ENCODE measurements around the gene MAFG.

The MAFG gene

GRCh38 chr17:81939881-81940385 lies 12.4 kb upstream of the MAFG start:
- no peak for DNase-seq (ENCODE audit: low read depth in 2 of 2)

GRCh38 chr17:81939218-81939617 lies 11.7 kb upstream of the MAFG start:
- no peak for DNase-seq (ENCODE audit: low read depth in 2 of 2)

GRCh38 chr17:81935709-81936084 lies 8.2 kb upstream of the MAFG start:
- DNase-seq (ENCODE audit: low read depth in 2 of 2), result no peak

- no peak for DNase-seq (ENCODE audit: low read depth in 2 of 2)
These were observed 7.5 kb upstream of the MAFG start for GRCh38 chr17:81934850-81935708.

- DNase-seq (ENCODE audit: low read depth in 2 of 2), result no peak
These were observed 6.7 kb upstream of the MAFG start for GRCh38 chr17:81934098-81934757.

GRCh38 chr17:81933178-81933699 lies 5.7 kb upstream of the MAFG start:
- DNase-seq (ENCODE audit: low read depth in 2 of 2), result no peak

DNA sequence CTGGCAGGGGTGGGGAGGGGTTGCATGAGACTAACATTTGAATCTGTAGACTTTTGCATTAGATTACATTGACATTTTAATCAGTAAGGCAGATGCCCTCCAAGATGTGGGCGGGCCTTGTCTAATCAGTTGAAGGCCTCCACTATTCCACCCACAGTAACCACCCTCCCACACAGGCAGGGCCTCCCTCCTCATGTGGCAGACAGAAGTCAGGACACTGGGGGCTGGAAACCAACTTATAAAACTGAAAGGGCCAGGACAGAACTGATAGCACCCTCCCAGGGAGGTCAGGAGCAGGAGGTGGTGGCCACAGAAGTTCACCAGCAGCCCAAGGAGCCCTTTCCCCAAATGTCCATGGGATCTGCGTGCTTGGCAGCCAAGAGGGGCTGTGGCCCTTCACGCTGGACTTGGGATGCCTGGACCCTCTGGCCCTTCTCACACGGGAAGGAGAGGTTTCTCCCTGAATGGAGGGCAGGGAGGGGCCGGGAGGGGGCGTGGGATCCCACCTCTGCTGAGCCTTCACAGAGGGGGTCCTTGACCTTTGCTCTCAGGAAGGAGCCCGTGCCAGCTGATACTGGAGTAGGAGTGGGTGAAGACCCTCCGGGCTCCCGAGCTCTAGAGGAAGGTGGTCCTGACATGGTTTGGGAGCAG lies 4.9 kb upstream of the MAFG start:
- DNase-seq (ENCODE audit: low read depth in 2 of 2), result no peak

DNA sequence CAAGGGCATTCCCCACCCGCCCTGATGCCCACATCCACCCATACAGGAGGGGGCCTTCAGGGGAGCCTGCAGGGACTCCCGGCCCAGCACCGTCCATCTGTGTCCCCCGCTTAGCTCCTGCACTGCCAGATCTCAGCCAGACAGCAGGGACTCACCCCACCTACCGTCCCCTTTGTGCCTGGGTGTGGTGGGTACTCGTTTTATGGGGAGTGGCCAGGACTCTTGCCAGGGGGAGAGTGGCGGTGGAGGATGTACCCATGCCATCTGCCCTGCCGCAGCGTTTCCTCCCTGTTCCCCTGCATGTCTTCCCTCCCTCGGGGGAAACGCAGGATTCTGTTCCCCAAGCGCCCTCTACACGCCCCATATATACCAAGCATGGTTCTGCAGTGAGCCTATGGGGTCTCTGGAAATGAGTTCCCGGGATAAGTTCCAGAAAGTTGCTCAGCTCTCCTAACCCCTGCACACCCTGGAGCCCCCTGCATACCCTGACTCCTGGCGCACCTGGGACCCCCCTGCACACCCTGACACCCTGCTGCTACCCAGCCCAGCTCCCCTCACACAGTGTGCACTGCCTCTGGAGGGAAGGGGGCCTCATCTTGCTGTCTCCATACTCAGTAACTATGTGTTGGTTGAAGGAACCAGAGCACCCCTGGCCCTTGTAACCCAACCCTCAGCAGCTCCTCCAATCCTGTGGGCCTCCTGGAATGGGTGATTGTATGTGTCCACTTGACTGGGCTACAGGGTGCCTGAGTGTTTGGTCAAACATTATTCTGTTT lies 4.2 kb upstream of the MAFG start:
- DNase-seq (ENCODE audit: low read depth in 2 of 2), result no peak

- no peak for DNase-seq (ENCODE audit: low read depth in 2 of 2)
These were observed 3.6 kb upstream of the MAFG start for GRCh38 chr17:81931189-81931556.

DNA sequence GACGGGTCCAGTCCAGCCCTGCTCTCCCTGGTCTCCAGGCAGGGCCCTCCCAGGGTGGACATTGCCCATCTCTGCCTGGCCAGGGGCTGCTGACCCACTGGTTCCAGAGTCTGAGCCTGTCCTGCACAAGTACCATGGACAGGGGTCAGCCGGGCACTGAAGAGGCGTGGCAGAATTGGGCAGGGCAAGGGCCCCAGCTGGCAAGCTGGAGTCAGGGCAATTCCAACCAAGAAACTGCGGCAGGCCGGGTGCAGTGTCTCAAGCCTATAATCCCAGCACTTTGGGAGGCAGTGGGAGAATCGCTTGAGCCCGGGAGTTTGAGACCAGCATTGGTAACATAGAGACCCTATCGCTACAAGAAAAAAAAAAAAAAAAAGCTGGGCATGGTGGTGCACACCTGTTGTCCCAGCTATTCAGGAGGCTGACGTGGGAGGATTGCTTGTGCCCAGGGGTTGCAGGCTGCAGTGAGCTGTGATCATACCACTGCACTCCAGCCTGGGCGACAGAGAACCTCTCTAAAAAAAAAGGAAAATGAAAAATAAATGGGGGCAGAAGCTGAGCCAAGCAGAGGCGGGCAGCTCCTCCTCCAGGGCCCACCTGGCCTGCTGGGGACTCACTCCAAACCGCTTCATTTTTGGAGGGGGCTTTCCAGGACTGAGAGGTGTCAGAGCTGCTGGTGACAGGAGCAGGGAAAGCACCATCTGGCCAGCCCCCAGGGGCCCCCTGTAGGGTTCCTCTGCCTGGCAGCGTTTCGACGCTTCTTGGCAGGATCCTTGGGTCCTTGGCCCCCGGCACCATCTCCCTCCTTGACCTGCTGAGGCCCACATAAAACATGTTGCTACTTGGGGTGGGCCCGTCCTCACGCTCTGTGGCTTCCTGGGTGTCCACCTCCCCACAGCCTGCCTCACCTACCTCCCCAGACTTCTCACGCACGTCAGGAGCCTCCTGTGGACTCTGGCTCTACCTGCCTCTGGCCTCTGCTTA lies 2.9 kb upstream of the MAFG start:
- DNase-seq (ENCODE audit: low read depth in 2 of 2), result no peak

- no peak for DNase-seq (ENCODE audit: low read depth in 2 of 2)
These were observed 2.0 kb upstream of the MAFG start for GRCh38 chr17:81929253-81930141.

DNA sequence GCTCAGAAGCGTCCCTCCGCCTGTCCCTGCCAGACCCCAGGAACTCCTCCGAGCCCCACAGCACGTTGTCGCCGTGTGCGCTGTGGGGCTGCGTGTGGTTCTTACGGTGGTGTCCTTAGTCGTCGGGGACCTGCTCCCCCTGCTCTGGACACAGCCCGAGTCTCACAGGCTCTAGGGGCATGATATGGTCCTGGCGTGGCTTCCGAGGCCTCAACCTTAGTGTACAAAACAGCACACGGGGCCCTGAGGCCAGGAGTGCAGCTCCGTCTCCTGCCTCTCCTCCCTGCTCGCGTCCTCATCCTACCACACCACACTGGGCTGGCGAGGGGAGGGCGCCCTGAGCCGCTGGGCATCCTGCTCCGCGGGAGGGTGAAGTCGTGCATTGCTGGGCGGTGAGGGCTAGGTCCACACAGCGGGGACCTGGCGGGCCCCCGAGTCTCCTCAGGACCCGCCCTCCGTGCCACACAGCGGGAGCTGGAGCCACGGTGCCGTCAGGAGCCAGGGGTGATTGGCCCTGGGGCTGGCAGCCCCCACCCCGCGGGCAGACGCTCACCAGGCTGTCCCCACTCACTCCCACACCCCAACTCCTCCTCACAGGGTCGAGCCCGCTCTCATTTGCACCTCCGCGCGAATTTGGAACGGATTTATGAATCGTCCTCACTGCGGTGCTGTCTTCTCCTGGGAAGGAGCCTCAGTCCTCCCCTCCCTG lies 1.2 kb upstream of the MAFG start:
- no peak for DNase-seq (ENCODE audit: low read depth in 2 of 2)

DNA sequence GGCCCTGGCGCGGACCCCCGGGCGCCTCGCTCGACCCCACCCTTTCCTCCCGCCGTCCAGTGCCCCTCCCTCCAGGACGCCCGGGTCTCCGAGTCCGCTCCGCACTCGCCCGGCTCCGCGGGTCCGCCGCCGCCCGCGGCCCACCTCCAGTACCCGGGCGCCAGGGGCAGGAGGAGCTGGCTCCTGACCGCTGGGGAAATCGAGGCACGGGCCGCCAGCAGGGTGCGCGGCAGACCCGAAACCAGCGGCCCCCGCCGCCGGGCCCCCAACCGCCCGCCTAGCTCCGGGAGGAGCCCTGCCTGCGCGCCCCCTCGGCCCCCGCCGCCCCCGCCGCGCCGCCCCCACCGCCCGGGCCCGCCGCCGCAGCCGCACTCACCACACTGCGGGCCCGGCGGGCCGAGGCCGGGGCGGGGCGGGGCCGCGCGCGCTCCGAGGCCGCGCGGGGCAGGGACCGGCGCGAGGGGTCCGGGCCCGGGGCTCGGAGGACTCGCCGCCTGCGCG lies 333 bp downstream of the MAFG start:
- no peak for DNase-seq (ENCODE audit: low read depth in 2 of 2)

- peak in 1 of 2 donors; percentile 47 for DNase-seq (ENCODE audit: low read depth in 2 of 2)
These were observed 934 bp downstream of the MAFG start for GRCh38 chr17:81926451-81927151.

DNA sequence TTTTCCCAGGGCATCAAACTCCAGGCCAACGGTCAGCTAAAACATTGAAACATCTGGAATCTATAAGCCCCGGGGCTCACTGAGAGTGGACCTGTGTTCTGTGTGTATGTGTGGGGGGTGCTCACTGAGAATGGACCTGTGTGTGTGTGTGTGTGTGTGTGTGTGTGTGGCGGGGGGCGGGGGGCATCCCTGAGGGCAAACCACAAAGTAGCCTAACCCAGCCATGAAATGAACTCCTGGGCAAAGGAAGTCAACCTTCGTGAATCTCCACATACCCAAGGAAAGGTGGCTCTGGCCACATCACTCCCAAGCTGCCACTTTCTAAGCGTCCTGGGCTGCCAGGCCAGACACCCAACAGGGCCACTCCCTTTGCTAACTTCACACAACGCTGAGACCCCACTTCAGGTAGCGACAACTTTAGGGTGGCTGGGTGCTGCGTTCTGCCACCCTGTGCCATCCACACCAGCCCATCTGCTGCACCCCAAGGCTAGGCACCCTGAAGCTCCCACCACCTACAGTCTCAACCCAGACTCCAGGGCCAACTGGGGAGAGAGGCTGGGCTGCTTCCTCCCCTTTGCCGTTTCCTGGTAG lies 1.6 kb downstream of the MAFG start:
- DNase-seq (ENCODE audit: low read depth in 2 of 2), result no peak

DNA sequence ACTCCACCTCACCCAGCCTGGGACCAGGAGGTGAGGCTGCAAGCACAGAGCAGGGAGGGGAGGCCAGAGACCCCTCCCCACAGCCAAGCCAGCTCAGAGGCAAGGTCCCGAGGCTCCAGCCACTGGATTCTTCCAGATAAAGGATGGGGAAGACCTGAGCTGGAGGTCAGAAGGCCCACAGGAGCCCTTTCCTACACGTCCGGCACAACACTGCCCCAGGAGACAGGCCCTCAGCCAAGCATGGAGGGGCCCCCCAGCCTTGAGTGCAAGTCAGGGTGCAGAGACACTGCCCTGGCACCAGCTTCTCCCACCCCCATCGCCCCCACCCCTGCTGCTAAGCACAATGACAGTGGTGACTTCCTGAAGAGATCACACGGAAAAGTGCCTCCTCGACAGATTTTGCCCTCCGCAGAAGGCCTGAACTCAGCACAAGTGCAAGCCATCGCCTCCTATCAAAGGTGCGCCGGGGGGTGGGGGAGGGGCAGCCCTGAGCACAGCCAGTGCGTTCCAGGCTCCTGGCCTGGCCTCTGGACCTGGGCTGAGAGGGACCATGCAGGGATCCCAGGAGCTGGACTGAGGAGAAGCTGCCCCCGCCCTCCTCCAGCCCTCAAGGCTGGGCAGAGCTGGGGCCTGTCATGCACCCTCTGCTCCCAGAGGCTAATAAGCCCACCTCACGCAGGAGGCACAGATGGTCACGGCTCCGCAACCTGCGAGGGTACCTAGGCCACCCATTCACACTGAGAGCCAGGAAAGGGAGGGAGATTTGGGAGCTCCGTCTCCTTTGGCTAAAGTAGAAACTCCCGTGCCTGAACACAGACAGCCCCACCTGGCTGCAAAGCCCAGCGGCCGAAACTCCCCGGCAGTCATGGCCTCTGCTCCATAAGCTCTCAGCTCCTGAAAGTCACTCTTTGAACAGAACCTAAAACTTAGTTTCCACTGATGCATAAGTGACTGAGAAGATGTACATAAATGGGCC lies 2.7 kb downstream of the MAFG start:
- DNase-seq (ENCODE audit: low read depth in 2 of 2), result no peak

Data from stimulated activated CD8-positive, alpha-beta memory T cell treated with anti-CD3 and anti-CD28 coated beads, Interleukin-2, amount 100 ng/mL, for 48 hours (primary cell).